Glutamatergic neuron (in vitro differentiated cells): ENCODE data around the gene MERTK. TPM values are rescaled to one million over a fixed set of nuclear protein-coding genes. Genes with fewer than 3 reads are reported as not detected.

ENCODE experiments used
- DNase-seq: peaks from one replicate; pipeline ENCODE4 v3.0.0; 2022
- H3K27ac Mint-ChIP-seq: one replicate; pipeline ENCODE4 v1.8.0; 2020; ENCODE audit warnings: mild to moderate bottlenecking, mixed read lengths, inconsistent platforms; ENCODE audit not compliant: unreplicated experiment
- H3K27me3 Mint-ChIP-seq: one replicate; pipeline ENCODE4 v1.8.0; 2020; ENCODE audit warnings: mild to moderate bottlenecking, moderate library complexity, mixed read lengths, inconsistent platforms; ENCODE audit not compliant: unreplicated experiment
- H3K36me3 Mint-ChIP-seq: one replicate; pipeline ENCODE4 v1.8.0; 2020; ENCODE audit warnings: mild to moderate bottlenecking, mixed read lengths, inconsistent platforms; ENCODE audit not compliant: unreplicated experiment
- H3K4me1 Mint-ChIP-seq: one replicate; pipeline ENCODE4 v1.8.0; 2020; ENCODE audit warnings: mild to moderate bottlenecking, low read depth, mixed read lengths, inconsistent platforms; ENCODE audit not compliant: unreplicated experiment
- H3K4me3 Mint-ChIP-seq: one replicate; pipeline ENCODE4 v1.8.0; 2020; ENCODE audit warnings: mild to moderate bottlenecking, mixed read lengths, inconsistent platforms; ENCODE audit not compliant: unreplicated experiment
- H3K9me3 Mint-ChIP-seq: one replicate; pipeline ENCODE4 v1.8.0; 2020; ENCODE audit warnings: mild to moderate bottlenecking, moderate library complexity, mixed read lengths, inconsistent platforms; ENCODE audit not compliant: unreplicated experiment
- total RNA-seq: library from RNA; stranded (reverse); fragmentation: NEBNext Ultra II Directional; extraction: Animal tissue kit (Norgen Biotek cat#: 25700); gene quantifications from one replicate; pipeline ENCODE4 v1.2.1, GENCODE V29; 2021; ENCODE audit not compliant: unreplicated experiment
- TF ChIP-seq, protein P1 (sequence below): fragments of 200-600 bp; sonication (generic); IDR thresholded peaks from one replicate; pipeline ENCODE4 v1.5.0; 2021; ENCODE audit not compliant: partially characterized antibody, unreplicated experiment

MERTK gene
- total RNA-seq, 1 donor from 2014 or later = 2.3 TPM

DNA sequence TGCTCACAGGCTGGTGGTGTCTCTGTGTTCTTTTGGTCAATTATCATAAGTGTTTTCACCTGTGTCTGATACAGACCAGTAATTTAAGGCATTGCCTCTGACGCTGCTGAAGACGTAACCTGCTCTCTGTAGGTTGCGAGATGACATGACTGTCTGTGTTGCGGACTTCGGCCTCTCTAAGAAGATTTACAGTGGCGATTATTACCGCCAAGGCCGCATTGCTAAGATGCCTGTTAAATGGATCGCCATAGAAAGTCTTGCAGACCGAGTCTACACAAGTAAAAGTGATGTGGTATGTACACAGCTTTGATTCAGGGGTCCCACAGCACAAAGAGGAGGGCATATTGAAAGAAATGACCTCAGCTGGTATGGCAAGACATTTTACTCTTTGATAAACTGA is 122.9 kb downstream of the MERTK start:
- TF ChIP-seq, protein P1, sequence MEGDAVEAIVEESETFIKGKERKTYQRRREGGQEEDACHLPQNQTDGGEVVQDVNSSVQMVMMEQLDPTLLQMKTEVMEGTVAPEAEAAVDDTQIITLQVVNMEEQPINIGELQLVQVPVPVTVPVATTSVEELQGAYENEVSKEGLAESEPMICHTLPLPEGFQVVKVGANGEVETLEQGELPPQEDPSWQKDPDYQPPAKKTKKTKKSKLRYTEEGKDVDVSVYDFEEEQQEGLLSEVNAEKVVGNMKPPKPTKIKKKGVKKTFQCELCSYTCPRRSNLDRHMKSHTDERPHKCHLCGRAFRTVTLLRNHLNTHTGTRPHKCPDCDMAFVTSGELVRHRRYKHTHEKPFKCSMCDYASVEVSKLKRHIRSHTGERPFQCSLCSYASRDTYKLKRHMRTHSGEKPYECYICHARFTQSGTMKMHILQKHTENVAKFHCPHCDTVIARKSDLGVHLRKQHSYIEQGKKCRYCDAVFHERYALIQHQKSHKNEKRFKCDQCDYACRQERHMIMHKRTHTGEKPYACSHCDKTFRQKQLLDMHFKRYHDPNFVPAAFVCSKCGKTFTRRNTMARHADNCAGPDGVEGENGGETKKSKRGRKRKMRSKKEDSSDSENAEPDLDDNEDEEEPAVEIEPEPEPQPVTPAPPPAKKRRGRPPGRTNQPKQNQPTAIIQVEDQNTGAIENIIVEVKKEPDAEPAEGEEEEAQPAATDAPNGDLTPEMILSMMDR = no peak
- peaks cover 2% of the 10 kb centered on the region for H3K27me3 Mint-ChIP-seq
- H3K9me3 Mint-ChIP-seq = peaks cover 1% of the 10 kb centered on the region
- H3K36me3 Mint-ChIP-seq = no peaks in the 10 kb centered on the region
- no peak for DNase-seq
- H3K4me3 Mint-ChIP-seq = no peak overlapping the region
- H3K4me1 Mint-ChIP-seq = no peaks in the 10 kb centered on the region
- H3K27ac Mint-ChIP-seq = no peak overlapping the region

- Mint-ChIP-seq H3K9me3 (peaks cover 1% of the 10 kb centered on the region), H3K36me3 (no peaks in the 10 kb centered on the region), H3K27ac (no peak overlapping the region), H3K4me3 (no peak overlapping the region), H3K27me3 (peaks cover 2% of the 10 kb centered on the region), H3K4me1 (no peaks in the 10 kb centered on the region)
- TF ChIP-seq, protein P1 = no peak
- DNase-seq = no peak
Observed at GRCh38 chr2:112021781-112022231, 123.4 kb downstream of the MERTK start.

DNA sequence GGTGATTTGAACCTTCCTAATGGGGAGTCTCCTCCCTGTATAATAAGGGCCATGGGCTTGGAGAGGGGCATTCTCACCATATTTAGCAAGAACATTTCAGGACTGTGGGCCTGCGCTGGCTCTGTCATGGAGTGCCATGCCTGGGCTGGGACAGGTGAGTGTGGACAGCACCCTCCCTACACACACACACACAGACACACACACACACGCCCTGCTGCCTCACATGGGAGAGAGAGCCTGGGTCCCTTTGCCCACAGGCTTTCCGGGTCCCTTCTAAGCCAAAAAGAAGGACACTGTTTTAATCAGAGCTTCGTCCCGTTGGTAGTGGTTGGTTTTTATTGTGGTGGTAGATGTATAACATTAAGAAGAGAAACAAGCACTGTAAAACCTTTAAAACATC is 125.3 kb downstream of the MERTK start:
- Mint-ChIP-seq H3K27ac (no peak overlapping the region), H3K4me1 (no peaks in the 10 kb centered on the region), H3K9me3 (peaks cover 1% of the 10 kb centered on the region), H3K36me3 (no peaks in the 10 kb centered on the region), H3K27me3 (peaks cover 2% of the 10 kb centered on the region), H3K4me3 (no peak overlapping the region)
- TF ChIP-seq, protein P1 = no peak
- no peak for DNase-seq

DNA sequence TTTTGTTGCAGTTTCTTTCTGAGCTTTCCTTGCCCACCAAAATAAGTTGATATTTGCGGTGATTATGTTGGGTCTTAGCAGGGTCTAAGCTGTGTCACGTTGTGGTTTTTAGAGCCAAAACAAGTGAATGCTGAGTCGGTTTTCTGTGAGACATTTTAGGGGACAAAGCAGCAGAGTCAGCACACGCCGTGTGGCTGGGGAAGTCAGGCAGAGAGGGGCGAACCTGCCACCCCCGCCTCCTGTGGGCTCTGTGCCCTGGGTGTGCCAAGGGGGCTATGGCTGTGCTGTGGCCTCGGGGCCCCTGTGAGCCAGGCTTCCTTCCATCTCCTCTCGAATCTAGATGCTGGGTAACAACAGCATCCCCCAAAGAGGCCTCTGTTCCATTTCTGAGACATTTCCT is 125.8 kb downstream of the MERTK start:
- peaks cover 2% of the 10 kb centered on the region for H3K27me3 Mint-ChIP-seq
- H3K4me3 Mint-ChIP-seq = no peak overlapping the region
- TF ChIP-seq, protein P1 = no peak
- no peaks in the 10 kb centered on the region for H3K4me1 Mint-ChIP-seq
- H3K27ac Mint-ChIP-seq = no peak overlapping the region
- DNase-seq = no peak
- H3K36me3 Mint-ChIP-seq = no peaks in the 10 kb centered on the region
- H3K9me3 Mint-ChIP-seq = peaks cover 1% of the 10 kb centered on the region

DNA sequence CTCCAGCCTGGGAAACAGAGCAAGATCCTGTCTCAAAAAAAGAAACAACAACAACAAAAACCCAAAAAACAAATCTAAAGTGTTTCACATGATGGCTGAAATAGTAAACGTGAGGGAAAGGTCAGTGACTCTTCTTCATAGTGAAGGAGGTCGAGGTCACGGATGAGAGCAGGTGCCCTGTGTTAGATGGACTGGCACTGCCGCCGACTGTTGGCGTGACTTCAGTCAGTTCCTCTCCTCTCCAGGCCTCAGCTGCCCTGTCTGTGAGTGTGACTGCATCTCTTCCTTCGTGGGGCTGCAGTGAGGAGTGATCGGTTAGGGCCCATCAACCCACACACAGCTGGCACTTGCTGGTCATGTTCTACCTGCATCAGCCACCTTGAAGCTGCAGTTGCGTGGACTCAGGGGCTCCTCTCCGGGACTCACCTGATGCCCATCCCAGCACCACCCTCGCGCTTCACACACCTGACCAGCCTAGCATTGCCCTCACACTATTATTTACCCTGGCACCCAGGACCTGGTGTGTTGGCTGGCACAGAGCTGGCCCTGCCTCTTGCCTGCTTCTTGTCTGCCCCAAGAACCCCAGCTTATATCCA is 126.6 kb downstream of the MERTK start:
- Mint-ChIP-seq H3K9me3 (peaks cover 1% of the 10 kb centered on the region), H3K27me3 (peaks cover 2% of the 10 kb centered on the region), H3K36me3 (no peaks in the 10 kb centered on the region), H3K27ac (no peak overlapping the region), H3K4me3 (no peak overlapping the region), H3K4me1 (no peaks in the 10 kb centered on the region)
- DNase-seq = no peak
- TF ChIP-seq, protein P1 = no peak
